Heart left ventricle (tissue), 16 donors: ENCODE measurements around the gene HSPA12A. TPM values are rescaled to one million over a fixed set of nuclear protein-coding genes. Genes with fewer than 3 reads are reported as not detected.
A peak's percentile ranks its signal among the peaks of the same experiment; 100 is the strongest.

Experiments
- ATAC-seq, 4 donors: fragments of 200-7000 bp; cut with Tn5 transposase; one replicate each; pipeline ENCODE4 v1.9.1; 2020 to 2022; ENCODE audit warnings: moderate library complexity in 4 of 4, mild to moderate bottlenecking in 3 of 4, moderate number of reproducible peaks in 1 of 4
- DNase-seq, 5 donors: peaks; one replicate each; pipeline ENCODE4 v3.0.0-alpha.2; 2020
- H3K27ac ChIP-seq, 12 donors: fragments of 200-600 bp; sonication (generic) in 4 of 12; one replicate each; pipeline versions ENCODE4 v1.5.0 to v1.8.0; 2016 to 2022; ENCODE audit warnings: mild to moderate bottlenecking in 2 of 12
- H3K27me3 ChIP-seq, 9 donors: fragments of 200-600 bp; sonication (generic) in 2 of 9; one replicate each; pipeline versions ENCODE4 v1.5.1 to v1.8.0; 2016 to 2022; ENCODE audit warnings: mild to moderate bottlenecking in 3 of 9
- H3K36me3 ChIP-seq, 9 donors: fragments of 200-600 bp; sonication (generic) in 2 of 9; one replicate each; pipeline versions ENCODE4 v1.5.0 to v1.8.0; 2018 to 2022; ENCODE audit warnings: mild to moderate bottlenecking in 2 of 9
- H3K4me1 ChIP-seq, 12 donors: fragments of 200-600 bp; sonication (generic) in 4 of 12; one replicate each; pipeline versions ENCODE4 v1.5.0 to v1.8.0; 2016 to 2022; ENCODE audit warnings: mild to moderate bottlenecking in 3 of 12
- H3K4me3 ChIP-seq, 12 donors: fragments of 200-600 bp; sonication (generic) in 4 of 12; one replicate each; pipeline versions ENCODE4 v1.5.0 to v1.8.0; 2017 to 2022; ENCODE audit warnings: mild to moderate bottlenecking in 9 of 12, moderate library complexity in 4 of 12
- H3K9me3 ChIP-seq, 12 donors: fragments of 200-600 bp; sonication (generic) in 4 of 12; one replicate each; pipeline versions ENCODE4 v1.5.0 to v1.8.0; 2016 to 2022; ENCODE audit warnings: mild to moderate bottlenecking in 1 of 12
- CTCF ChIP-seq, 12 donors: fragments of 200-600 bp; sonication (generic) in 4 of 12; IDR thresholded peaks; one replicate each; pipeline versions ENCODE4 v1.5.0 to v1.8.0; 2018 to 2022; ENCODE audit warnings: antibody characterized with exemption in 12 of 12, mild to moderate bottlenecking in 5 of 12
- POLR2A ChIP-seq, 2 donors: fragments of 450-650 bp; IDR thresholded peaks; one replicate each; pipeline ENCODE4 v1.6.1; 2017; ENCODE audit warnings: antibody characterized with exemption in 2 of 2, mild to moderate bottlenecking in 2 of 2, moderate library complexity in 2 of 2
- WGBS, 4 donors: extraction: QIAGEN DNeasy Blood & Tissue Kit in 2 of 4; methylation state at CpG; one replicate each; pipeline versions ENCODE4 v1.1.5 to v1.1.7; 2013 to 2018; 5-methylcytosine and 5-hydroxymethylcytosine counted together
- intact Hi-C, 10 donors: fragments of 100-400 bp; cut with DNase I; formaldehyde crosslinking; loops; one replicate each; pipeline versions ENCODE4 v1.11.1 to v1.14.2; 2022
- polyA plus RNA-seq, 2 donors: library from polyadenylated mRNA; stranded (reverse); fragments of 200-250 nt; gene quantifications; one replicate each; pipeline ENCODE4 v1.2.3, GENCODE V29; 2013
- total RNA-seq, 9 donors: library from RNA; depleted of rRNA in 2 of 9; stranded (reverse); fragments of >200 nt in 2 of 9; fragmentation: NEBNext Ultra II Directional in 3 of 9; extraction: Animal tissue kit (Norgen Biotek cat#: 25700) in 3 of 9; gene quantifications; one replicate each; pipeline versions ENCODE4 v1.1.0 to v1.2.4, GENCODE V29; 2016 to 2023
- donor health status: ischemic (EF 13 %, LVEDD 7.1; RV severe dilation, severe dysfunction).
- donor health status: healthy with polysubstance abuse.
- donor health status: DM: no; HTN: yes; CAD: no.
- donor health status: DM: no; HTN: no; CAD: no.
- donor health status: ischemic (EF 25% LVEDD 6.9; RV normal size, moderate dysfunction).
- donor health status: ischemic (EF 25% LVEDD 5.7; RV mildly dilated, moderate dysfunction).
- donor health status: healthy.
- donor health status: DM: yes; HTN: yes; CAD: no.
- donor health status: ischemic (EF 35%, LVEDD 5.7; RV mildly dilated, moderate dysfunction).
- donor health status: nonischemic (EF 11% LVEDD 7.7; RV severe dilation, severe dysfunction).
- donor health status: DM: yes; HTN: yes; CAD: no.
- donor health status: PGD.
- donor health status: ischemic (EF 29% LVEDD 5.4; RV normal size, mild dysfunction).
- donor health status: nonischemic (EF 23%, LVEDD 6.1; RV moderate dilation, normal function).

Gene HSPA12A
- total and polyA plus RNA-seq, 11 donors: 4.7 to 17.0 (median 13.5) TPM

- intact Hi-C loops: no loop called here
- H3K27me3 ChIP-seq: no peaks in the 10 kb centered on the region
- TF ChIP-seq CTCF (IDR thresholded peaks at IDR 0.05) (no peak), POLR2A (IDR thresholded peaks at IDR 0.05) (no peak)
- no peak for ATAC-seq
- peaks cover 0 to 25% (median 7%) of the 10 kb centered on the region in 12 donors for H3K4me1 ChIP-seq
- no peaks in the 10 kb centered on the region for H3K36me3 ChIP-seq
- no peak overlapping the region for H3K4me3 ChIP-seq
- no peak overlapping the region for H3K27ac ChIP-seq
- no peak for DNase-seq
- WGBS, 4 donors: 64 to 78% (median 71%) methylated on average over 7 of the region's 7 CpGs
- no peaks in the 10 kb centered on the region for H3K9me3 ChIP-seq
These were observed 21.5 kb downstream of the HSPA12A start for GRCh38 chr10:116720668-116721546.

DNA sequence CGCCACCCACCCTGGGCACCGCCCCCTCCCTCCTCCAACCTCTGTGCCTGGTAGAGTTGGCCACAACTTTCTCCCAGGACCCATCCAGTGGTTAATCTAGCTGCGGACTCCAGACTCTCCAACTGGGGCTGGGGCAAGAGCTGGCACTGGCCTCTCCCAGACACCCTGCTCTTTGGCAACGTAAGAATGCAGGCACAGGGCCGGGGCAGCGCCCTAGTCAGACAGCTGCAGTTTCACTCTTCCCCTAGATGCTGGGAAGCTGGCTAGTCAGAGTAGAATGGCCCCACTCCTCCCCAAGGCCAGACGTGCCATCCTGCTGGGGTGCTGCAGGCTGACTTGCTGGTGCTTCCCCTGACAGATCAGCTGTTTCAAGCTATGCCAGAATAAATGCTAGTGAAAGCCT is 22.1 kb downstream of the HSPA12A start:
- ATAC-seq: peak in 1 of 4 donors; percentile 21
- intact Hi-C loops: no loop called here
- Histone ChIP-seq H3K4me1 (peaks cover 0 to 31% (median 8%) of the 10 kb centered on the region in 12 donors), H3K27ac (no peak overlapping the region), H3K27me3 (no peaks in the 10 kb centered on the region), H3K4me3 (no peak overlapping the region), H3K9me3 (no peaks in the 10 kb centered on the region), H3K36me3 (no peaks in the 10 kb centered on the region)
- WGBS, 4 donors: 77 to 89% (median 81%) methylated on average over 6 to 7 of the region's 7 CpGs
- no peak for DNase-seq
- no peak for TF ChIP-seq CTCF (IDR thresholded peaks at IDR 0.05)
- TF ChIP-seq POLR2A (IDR thresholded peaks at IDR 0.05): no peak

DNA sequence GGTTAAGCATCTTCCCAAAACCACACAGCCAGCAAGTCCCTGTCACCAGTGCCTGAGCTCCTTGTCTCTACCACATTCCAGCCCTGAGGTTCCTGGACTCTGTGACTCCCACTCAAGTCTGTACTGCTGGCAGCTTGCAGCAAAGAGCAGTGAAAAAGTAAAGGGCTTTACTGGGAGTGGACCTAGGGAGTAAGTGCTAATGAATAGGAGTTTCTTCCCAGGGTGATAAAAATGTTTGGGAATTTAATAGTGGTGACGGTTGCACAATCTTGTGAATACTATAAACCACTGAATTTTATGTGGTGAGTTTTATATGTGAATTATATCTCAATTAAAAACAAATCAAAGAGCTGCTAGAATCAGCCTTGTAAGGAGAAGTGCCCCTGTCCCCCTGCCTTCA is 22.6 kb downstream of the HSPA12A start:
- no peak for ATAC-seq
- no peaks in the 10 kb centered on the region for H3K36me3 ChIP-seq
- 74 to 89% (median 87%) methylated on average over 1 of the region's 1 CpG for WGBS, 4 donors

More for the DNA sequence above, 22.6 kb downstream of the HSPA12A start:
- no peak for DNase-seq
- Histone ChIP-seq H3K4me1 (peaks cover 0 to 31% (median 9%) of the 10 kb centered on the region in 12 donors), H3K27ac (no peak overlapping the region), H3K27me3 (no peaks in the 10 kb centered on the region), H3K4me3 (no peak overlapping the region), H3K9me3 (no peaks in the 10 kb centered on the region)
- intact Hi-C loops: no loop called here
- TF ChIP-seq CTCF (IDR thresholded peaks at IDR 0.05) (no peak), POLR2A (IDR thresholded peaks at IDR 0.05) (no peak)
